Mononuclear cell (primary cell): ENCODE results near the gene KRTAP6-2. TPM values are rescaled to one million over a fixed set of nuclear protein-coding genes. Genes with fewer than 3 reads are reported as not detected.

Source experiments
- H3K27me3 ChIP-seq: 2 replicates; pipeline ENCODE4 v1.6.0; 2011; ENCODE audit warnings: low read length, control low read depth; ENCODE audit not compliant: insufficient read depth
- H3K4me1 ChIP-seq: 2 replicates; pipeline ENCODE4 v1.5.1; 2011; ENCODE audit warnings: mild to moderate bottlenecking, low read length, control low read depth; ENCODE audit not compliant: insufficient read depth
- H3K4me3 ChIP-seq: 2 replicates; pipeline ENCODE4 v1.5.1; 2011; ENCODE audit warnings: mild to moderate bottlenecking, low read length, moderate library complexity
- H3K9me3 ChIP-seq: 2 replicates; pipeline ENCODE4 v1.5.1; 2011; ENCODE audit warnings: low read depth, mild to moderate bottlenecking, control low read depth, low read length
- total RNA-seq: library from RNA; depleted of rRNA; stranded (reverse); fragments of >200 nt; gene quantifications from one replicate; pipeline ENCODE4 v1.2.3, GENCODE V29; 2012

KRTAP6-2 gene, protein sequence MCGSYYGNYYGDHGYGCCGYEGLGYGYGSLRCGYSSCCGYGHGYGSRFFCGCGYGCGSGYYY
- not detected for total RNA-seq

DNA sequence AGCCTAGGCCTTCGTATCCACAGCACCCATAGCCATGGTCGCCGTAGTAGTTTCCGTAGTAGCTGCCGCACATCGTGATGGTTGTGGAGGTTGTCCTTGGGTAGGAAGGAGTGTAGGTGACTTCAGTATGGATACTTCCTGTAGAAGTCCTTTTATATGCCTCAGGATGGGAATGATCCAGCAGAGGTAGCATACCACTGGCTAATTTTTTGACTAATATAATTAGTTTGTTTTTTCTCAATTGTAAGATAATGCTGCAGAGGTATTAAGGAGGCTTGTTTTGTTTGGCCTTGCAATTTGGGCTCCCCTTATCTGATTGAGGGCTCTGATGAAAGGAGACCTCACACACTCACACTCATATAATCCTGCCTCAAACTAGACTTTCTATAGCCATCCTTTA lies at the start of gene KRTAP6-2:
TSS of gene KRTAP6-2 (minus strand) at position 101 of the 400 bp plus-strand sequence. CDS start at position 73, 28 bp downstream.
- Histone ChIP-seq H3K27me3 (no peaks in the 10 kb centered on the region), H3K4me1 (no peaks in the 10 kb centered on the region), H3K4me3 (no peak within 1 kb of the TSS), H3K9me3 (no peaks in the 10 kb centered on the region)

DNA sequence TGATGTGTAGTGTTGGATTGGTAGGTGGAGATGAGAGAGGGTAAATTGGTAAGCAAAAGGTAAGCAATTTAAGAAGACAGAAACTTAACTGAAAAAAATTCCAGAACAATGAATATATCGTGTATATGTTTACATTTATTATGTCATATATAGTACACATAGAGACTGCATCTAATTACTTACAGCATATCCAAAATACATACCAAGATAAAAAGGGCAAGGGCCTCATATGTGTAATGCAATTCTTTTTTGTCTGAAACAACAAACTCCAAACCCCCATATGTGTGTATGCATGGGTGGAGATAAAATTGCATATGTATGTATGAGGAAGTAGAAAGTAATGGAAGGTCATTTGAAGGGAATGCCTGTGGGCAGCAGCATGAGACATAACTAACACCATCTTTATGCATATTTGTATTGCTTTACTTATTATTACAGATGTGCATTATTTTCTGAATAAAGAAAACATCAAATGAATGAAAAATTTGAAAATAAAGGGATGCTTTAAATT lies 48.3 kb upstream of the KRTAP6-2 start:
- no peaks in the 10 kb centered on the region for H3K9me3 ChIP-seq
- no peaks in the 10 kb centered on the region for H3K27me3 ChIP-seq
- no peak overlapping the region for H3K4me3 ChIP-seq
- H3K4me1 ChIP-seq: no peaks in the 10 kb centered on the region

DNA sequence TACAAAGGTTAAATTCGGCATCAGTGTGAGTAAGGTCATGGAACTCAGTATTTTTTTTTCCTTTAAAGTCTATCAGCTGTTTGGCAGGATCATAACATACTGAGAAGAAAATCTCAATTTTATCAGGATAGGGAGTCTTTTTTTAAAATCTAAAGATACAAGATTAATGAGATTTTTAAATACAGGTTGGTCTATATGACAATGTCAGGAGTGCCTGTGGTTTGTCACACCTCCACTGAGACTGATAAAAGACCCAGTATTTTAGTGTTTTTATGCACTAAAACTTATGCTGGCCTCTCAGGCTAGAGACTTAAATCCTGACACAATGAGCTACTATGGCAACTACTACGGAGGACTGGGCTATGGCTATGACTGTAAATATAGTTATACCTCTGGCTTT lies 43.9 kb upstream of the KRTAP6-2 start, which contains the start of gene KRTAP20-3:
TSS of gene KRTAP20-3 (plus strand) at position 301 of the 400 bp plus-strand sequence.
- no peaks in the 10 kb centered on the region for H3K4me1 ChIP-seq
- no peaks in the 10 kb centered on the region for H3K9me3 ChIP-seq
- H3K4me3 ChIP-seq: no peak within 1 kb of the TSS

DNA sequence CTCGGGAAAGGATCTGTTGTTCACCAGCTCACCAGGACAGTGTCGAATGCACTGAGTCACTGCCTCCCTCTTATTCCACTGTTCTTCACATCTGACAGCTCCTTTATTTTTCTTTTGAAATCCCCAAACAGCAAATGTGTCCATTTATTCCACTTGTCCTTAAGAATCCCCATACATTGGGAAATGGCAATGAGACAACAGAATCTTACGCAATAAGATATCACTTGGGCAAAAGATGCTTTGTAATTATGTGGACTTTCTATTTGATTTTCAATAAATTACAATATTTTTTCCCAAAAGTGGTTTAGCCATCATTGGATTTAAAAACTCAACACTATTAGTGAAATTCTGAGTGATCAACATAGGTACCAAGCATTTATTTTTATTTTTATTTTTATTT lies 40.0 kb upstream of the KRTAP6-2 start:
- no peak overlapping the region for H3K4me3 ChIP-seq
- H3K27me3 ChIP-seq: no peaks in the 10 kb centered on the region
- no peaks in the 10 kb centered on the region for H3K4me1 ChIP-seq
- peaks cover 5% of the 10 kb centered on the region for H3K9me3 ChIP-seq

More for the DNA sequence above, 43.9 kb upstream of the KRTAP6-2 start, which contains the start of gene KRTAP20-3:
- H3K27me3 ChIP-seq: no peaks in the 10 kb centered on the region

DNA sequence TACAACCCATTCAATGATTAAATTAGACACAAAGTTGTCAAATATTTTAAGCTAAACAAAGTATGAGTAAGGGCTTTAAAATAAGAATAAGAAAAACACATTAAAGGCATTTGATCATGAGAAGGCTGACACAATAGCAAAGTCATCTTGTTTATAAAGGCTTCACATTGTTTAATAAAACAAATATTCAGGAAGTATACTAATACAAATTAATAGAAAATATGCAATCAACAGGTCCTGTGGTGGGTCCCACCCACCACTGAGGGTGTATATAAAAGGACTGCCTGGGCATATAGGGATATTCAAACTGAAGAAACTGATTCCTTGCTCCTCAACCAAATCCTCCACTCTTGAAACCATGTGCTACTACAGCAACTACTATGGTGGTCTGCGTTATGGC lies 36.2 kb upstream of the KRTAP6-2 start, which contains the start of gene KRTAP20-2:
TSS of gene KRTAP20-2 (plus strand) at position 301 of the 400 bp plus-strand sequence. CDS start at position 359, 58 bp downstream.
- peak within 1 kb of the TSS; percentile 6 for H3K4me3 ChIP-seq
- H3K4me1 ChIP-seq: no peaks in the 10 kb centered on the region
- no peaks in the 10 kb centered on the region for H3K27me3 ChIP-seq
- H3K9me3 ChIP-seq: peaks cover 5% of the 10 kb centered on the region

DNA sequence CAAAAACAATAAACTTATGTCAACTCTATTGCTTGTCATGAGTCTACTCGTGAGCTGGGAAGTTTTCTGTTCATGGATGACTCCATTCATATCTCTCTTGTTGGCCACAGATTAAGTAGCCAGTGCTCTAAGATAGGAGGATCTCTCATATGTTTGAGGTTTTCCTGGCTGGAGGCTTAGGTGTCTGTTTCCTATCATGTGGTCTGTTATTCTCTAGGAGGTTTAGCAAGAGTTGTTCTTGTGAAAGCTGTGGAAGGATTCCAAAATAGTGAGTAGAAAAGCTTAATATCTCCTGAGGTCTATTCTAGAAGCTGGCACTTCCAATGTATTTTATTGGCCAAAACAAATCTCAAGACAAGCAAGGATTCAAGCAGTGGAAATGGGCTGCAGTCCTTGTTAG lies 30.5 kb upstream of the KRTAP6-2 start:
- H3K9me3 ChIP-seq: peaks cover under 1% of the 10 kb centered on the region
- H3K4me1 ChIP-seq: no peaks in the 10 kb centered on the region
- H3K27me3 ChIP-seq: no peaks in the 10 kb centered on the region
- no peak overlapping the region for H3K4me3 ChIP-seq

DNA sequence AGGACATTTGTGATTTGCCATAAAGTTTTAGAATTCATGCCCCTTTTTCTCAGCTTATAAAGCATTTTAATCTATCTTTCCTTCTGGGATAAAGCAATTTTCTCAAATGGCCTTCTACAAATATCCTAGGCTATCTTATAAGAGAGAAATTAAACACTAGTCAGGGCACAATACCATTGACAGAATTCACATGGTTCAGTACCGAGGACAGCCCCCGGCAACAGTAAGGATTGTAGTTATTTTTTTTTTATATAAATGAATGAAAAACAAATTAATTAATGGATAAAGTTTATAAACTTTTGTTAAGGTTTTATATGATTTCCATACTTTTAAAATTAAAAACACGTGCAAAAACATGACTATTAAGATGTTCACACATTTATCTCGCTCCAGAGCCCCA lies 29.4 kb upstream of the KRTAP6-2 start:
- Histone ChIP-seq H3K4me1 (no peaks in the 10 kb centered on the region), H3K4me3 (no peak overlapping the region), H3K9me3 (no peaks in the 10 kb centered on the region), H3K27me3 (no peaks in the 10 kb centered on the region)

DNA sequence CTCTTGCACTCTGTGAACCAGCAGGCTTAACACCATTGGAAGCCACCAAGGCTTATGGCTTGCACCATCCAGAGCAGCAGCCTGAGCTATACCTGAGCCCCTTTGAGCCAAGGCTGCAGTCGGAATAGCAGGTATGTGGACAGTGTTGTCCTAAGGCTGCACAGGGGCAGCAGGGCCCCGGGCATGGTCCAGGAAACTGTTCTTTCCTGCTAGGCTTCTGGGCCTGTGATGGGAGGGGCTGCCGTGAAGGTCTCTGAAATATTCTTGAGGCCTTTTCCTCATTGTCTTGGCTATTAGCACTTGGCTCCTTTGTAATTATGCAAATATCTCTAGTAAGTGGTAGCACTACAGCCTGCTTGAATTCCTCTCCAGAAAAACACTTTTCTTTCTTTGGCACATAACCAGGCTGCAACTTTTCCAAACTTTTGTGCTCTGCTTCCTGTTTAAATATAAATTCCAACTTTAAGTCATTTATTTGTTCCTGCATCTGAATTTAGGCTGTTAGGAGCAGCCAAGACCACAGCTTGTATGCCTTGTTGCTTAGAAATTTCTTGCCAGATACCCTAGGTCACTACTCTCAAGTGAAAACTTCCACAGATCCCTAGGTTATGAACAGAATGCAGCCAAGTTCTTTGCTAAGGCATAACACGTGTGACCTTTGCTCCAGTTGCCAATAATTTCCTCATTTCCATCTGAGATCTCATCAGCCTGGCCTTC lies 26.9 kb upstream of the KRTAP6-2 start:
- Histone ChIP-seq H3K4me3 (no peak overlapping the region), H3K4me1 (no peaks in the 10 kb centered on the region), H3K27me3 (no peaks in the 10 kb centered on the region), H3K9me3 (no peaks in the 10 kb centered on the region)

DNA sequence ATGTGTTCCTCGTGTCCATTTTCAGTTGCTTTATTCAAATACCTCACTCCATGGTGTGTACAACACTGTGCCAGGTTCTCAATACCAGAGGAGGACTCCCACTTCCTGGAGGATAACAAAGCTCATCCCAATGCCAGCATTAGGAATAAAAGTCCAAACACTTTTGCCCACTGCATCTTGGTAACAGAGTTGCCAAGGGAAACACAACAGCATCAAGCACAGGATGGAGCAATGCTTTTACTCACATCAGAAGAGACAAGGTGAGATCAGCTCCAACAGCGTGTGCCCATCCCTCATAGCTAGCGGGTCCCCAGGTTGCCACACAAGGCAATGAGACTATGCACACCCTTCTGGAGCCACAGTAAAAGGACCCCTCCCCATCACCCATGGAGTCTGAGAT lies 24.7 kb upstream of the KRTAP6-2 start:
- Histone ChIP-seq H3K9me3 (no peaks in the 10 kb centered on the region), H3K4me3 (no peak overlapping the region), H3K27me3 (no peaks in the 10 kb centered on the region), H3K4me1 (no peaks in the 10 kb centered on the region)

DNA sequence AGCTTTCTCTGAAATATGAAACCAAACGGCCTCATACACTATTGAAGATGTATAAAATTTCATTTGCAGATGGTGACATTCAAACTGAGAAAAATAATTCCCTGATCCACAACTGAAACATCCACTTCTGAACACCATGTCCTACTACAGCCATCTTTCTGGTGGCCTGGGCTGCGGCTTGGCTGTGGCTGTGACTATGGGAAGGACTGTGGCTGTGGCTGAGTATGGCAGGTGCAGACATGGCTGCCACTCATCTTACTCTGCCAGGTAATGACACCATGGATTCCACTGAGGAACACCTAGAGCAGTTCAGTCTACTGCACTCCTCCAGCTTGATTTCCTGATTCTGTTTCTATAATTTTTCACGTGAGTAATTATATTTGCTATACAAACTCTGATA lies 21.8 kb upstream of the KRTAP6-2 start, which contains the start of gene KRTAP20-4:
TSS of gene KRTAP20-4 (plus strand) at position 106 of the 400 bp plus-strand sequence.
- Histone ChIP-seq H3K9me3 (no peaks in the 10 kb centered on the region), H3K4me3 (no peak within 1 kb of the TSS)

DNA sequence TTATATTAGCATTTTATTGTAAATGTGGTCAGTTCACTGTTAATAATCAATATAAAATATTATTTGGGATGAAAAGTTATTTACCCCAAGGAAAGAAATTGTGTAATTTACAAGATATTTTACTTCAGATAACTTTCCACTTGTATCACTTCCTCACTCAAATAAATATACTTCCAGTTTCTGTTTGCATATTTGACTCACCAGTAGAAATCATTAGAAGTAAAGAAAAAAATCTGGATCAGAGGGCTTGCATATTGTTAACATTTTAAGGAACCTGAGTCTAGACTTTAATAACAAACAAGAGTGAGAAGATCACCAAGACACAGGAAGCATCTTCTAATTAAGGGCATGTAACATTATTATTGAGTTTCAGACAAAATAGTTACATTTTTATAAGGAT lies 21.4 kb upstream of the KRTAP6-2 start:
- no peaks in the 10 kb centered on the region for H3K4me1 ChIP-seq
- H3K9me3 ChIP-seq: no peaks in the 10 kb centered on the region
- H3K27me3 ChIP-seq: no peaks in the 10 kb centered on the region
- H3K4me3 ChIP-seq: no peak overlapping the region

More for the DNA sequence above, 21.8 kb upstream of the KRTAP6-2 start, which contains the start of gene KRTAP20-4:
- H3K4me1 ChIP-seq: no peaks in the 10 kb centered on the region
- no peaks in the 10 kb centered on the region for H3K27me3 ChIP-seq

DNA sequence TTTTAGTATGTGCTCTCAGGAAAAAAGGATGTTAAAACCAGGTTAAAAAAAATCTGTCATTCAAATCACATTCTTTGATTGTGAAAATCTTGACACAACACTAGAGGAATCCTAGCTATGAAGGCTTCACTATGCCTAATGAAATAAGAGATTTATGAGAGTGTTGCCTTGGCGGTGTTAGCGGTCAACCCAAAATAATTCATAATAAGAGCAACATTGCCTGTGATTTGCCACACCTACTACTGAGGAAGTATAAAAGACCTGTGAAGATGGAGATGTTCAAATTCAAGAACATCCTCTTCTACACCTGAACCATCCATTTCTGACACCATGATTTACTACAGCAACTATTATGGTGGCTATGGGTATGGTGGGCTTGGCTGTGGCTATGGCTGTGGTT lies 17.4 kb upstream of the KRTAP6-2 start, which contains the start of gene KRTAP20-1:
TSS of gene KRTAP20-1 (plus strand) at position 301 of the 400 bp plus-strand sequence. CDS start at position 331, 30 bp downstream.
- H3K27me3 ChIP-seq: no peaks in the 10 kb centered on the region
- no peaks in the 10 kb centered on the region for H3K4me1 ChIP-seq
- H3K9me3 ChIP-seq: no peaks in the 10 kb centered on the region
- no peak within 1 kb of the TSS for H3K4me3 ChIP-seq

DNA sequence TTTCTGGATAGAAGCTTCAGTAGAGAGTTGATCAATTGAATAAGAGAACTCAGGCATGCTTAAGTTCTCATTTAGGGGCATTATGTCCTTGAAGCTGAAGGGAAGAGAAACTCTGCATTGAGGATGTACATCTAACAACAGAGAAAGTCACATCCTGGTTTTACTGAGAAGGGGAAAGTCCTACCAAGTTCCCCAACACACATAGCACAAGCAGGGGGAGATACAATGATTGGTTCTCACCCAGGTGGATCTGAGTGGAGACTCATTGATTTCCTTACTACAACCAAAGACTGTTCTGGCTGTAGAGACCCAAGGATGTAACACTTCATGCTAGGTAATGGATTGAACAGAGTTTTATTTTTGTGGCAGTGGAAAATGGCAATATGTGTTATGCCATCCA lies 16.5 kb upstream of the KRTAP6-2 start:
- no peaks in the 10 kb centered on the region for H3K9me3 ChIP-seq
- H3K4me1 ChIP-seq: no peaks in the 10 kb centered on the region
- H3K4me3 ChIP-seq: no peak overlapping the region
- no peaks in the 10 kb centered on the region for H3K27me3 ChIP-seq

DNA sequence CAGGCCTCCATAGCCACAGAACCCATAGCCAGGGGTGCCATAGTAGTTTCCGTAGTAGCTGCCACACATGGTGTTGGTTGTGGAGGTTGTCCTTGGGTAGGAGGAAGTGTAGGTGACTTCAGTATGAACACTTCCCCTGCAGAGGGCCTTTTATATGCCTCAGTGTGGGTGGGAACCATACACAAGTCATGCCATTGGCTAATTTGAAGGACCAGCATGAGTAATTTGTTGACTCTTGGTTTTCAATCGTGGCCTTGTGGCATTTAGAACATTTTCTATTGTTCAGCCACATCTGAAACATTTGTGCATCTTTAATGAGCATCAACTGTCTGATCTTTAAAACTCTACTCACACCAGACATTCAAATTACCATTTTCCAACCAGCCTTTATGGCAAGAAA lies 15.1 kb upstream of the KRTAP6-2 start, which contains the start of gene KRTAP6-1:
TSS of gene KRTAP6-1 (minus strand) at position 95 of the 400 bp plus-strand sequence. CDS start at position 69, 26 bp downstream.
- Histone ChIP-seq H3K4me3 (no peak within 1 kb of the TSS), H3K9me3 (no peaks in the 10 kb centered on the region), H3K27me3 (no peaks in the 10 kb centered on the region)

DNA sequence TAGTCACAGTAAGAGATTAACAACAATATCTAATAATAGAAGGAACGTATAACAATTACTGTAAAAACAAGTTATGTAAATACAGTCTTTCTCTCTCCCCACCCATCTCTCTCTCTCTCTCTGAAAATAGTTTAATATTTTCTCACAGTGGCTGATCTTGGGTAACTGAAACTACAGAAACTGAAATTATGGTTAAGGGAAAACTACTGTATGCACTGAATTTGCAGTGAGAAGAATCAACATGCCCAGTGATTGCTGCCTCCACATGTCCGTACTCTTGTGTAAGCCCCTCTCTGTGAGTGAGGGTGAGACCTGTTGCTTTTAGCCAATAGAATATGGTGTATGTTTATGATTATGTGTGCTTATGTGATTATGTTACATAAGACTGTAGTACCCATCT lies 13.4 kb upstream of the KRTAP6-2 start:
- Histone ChIP-seq H3K27me3 (no peaks in the 10 kb centered on the region), H3K4me1 (no peaks in the 10 kb centered on the region), H3K9me3 (no peaks in the 10 kb centered on the region), H3K4me3 (no peak overlapping the region)

More for the DNA sequence above, 15.1 kb upstream of the KRTAP6-2 start, which contains the start of gene KRTAP6-1:
- no peaks in the 10 kb centered on the region for H3K4me1 ChIP-seq
